ENCODE measurements around the gene MICAL2. TPM values are rescaled to one million over a fixed set of nuclear protein-coding genes. Genes with fewer than 3 reads are reported as not detected.
A peak's percentile ranks its signal among the peaks of the same experiment; 100 is the strongest.

MICAL2 gene
- total and polyA plus RNA-seq, 2 of the 13 experiments (the other 11 are each of a cell fraction or from before 2014, with no cell fraction given): 0.78 to 1.1 TPM

- TF ChIP-seq ZSCAN22 (CRISPR knock-in tag; IDR thresholded peaks at IDR 0.05): no peak
- TF ChIP-seq CBFB (CRISPR knock-in tag; IDR thresholded peaks at IDR 0.05): no peak
- no peak for TF ChIP-seq MED8 (CRISPR knock-in tag; IDR thresholded peaks at IDR 0.05; ENCODE audit: insufficient replicate concordance)
- TF ChIP-seq HOXA3 (CRISPR knock-in tag; IDR thresholded peaks at IDR 0.05): 0 out of 2 replicates have a peak, but pooled peaks have one; percentile 19
- no peak for TF ChIP-seq ELK4 (CRISPR knock-in tag; IDR thresholded peaks at IDR 0.05; ENCODE audit: borderline replicate concordance)
- TF ChIP-seq ZNF777 (CRISPR knock-in tag; IDR thresholded peaks at IDR 0.05): no peak
- no peak for TF ChIP-seq SETDB1 (CRISPR knock-in tag; IDR thresholded peaks at IDR 0.05; ENCODE audit: borderline replicate concordance)
- peak; percentile 80 for TF ChIP-seq ZNF263 (CRISPR knock-in tag; IDR thresholded peaks at IDR 0.05)
These were observed 162.6 kb downstream of the MICAL2 start (continued) for GRCh38 chr11:12272821-12273617.

GRCh38 chr11:12273618-12273995 lies 163.2 kb downstream of the MICAL2 start:
- no peak overlapping the region for H3K4me2 ChIP-seq (ENCODE audit: low read depth, low read length)
- no TSS peak for BruUV-seq (replicated peaks)
- no peaks in the 10 kb centered on the region for H3K79me2 ChIP-seq (ENCODE audit: insufficient read depth, low read length)
- CTCF ChIA-PET (ENCODE audit: low intra/inter-chr PET ratio, low total read pairs): no interaction called here
- H3K27ac ChIP-seq (ENCODE audit: extremely low read length, insufficient read depth, low read length): no peak overlapping the region
- H3K9ac ChIP-seq (ENCODE audit: insufficient read depth, low read depth, low read length): no peak overlapping the region
- no peaks in the 10 kb centered on the region for H4K20me1 ChIP-seq (ENCODE audit: insufficient read depth, low read length)
- POLR2A ChIA-PET: no interaction called here
- WGBS (ENCODE audit: low lambda C conversion rate): 41% methylated on average over 2 of the region's 2 CpGs
- intact Hi-C loops (cut with micrococcal nuclease; ENCODE audit: unreplicated experiment) (no loop called here), in situ Hi-C loops (cut with HindIII; ENCODE audit: extremely low pct_ligation_motif_present, low pct_unique_long_range_greater_than_20kb) (no loop called here)
- FAIRE-seq (no peak), ATAC-seq (no peak), DNase-seq (ENCODE audit: low spot score) (no peak)
- no peak overlapping the region for H3K4me3 ChIP-seq (replicated peaks in 1 of 3; ENCODE audit: insufficient read depth in 1 of 3, low read depth in 2 of 3, low read length in 3 of 3)
- H3K27me3 ChIP-seq (ENCODE audit: control insufficient read depth in 1 of 2, insufficient read depth in 2 of 2, low read length in 2 of 2): no peaks in the 10 kb centered on the region; a peak in 1 of 5 replicates
- no peak overlapping the region for H2AFZ ChIP-seq (ENCODE audit: low read length)
- H3K4me1 ChIP-seq (ENCODE audit: insufficient read depth, low read length): peaks cover 35% of the 10 kb centered on the region
- H3K9me3 ChIP-seq (ENCODE audit: low read length): no peaks in the 10 kb centered on the region
- H3K36me3 ChIP-seq (replicated peaks in 1 of 2; ENCODE audit: control insufficient read depth in 1 of 2, insufficient read depth in 2 of 2, low read length in 2 of 2): no peaks in the 10 kb centered on the region
- TF ChIP-seq ZNF256 (CRISPR knock-in tag; conservative IDR thresholded peaks at IDR 0.05) (no peak), JUN (CRISPR knock-in tag; IDR thresholded peaks at IDR 0.05) (no peak), ZNF781 (CRISPR knock-in tag; IDR thresholded peaks at IDR 0.05; ENCODE audit: borderline replicate concordance, not compliant biosample characterization) (no peak), GFI1 (CRISPR knock-in tag; IDR thresholded peaks at IDR 0.05; ENCODE audit: borderline replicate concordance) (no peak), ZNF367 (CRISPR knock-in tag; IDR thresholded peaks at IDR 0.05; ENCODE audit: borderline replicate concordance) (no peak), KAT8 (CRISPR knock-in tag; IDR thresholded peaks at IDR 0.05) (no peak), ZFP37 (CRISPR knock-in tag; IDR thresholded peaks at IDR 0.05; ENCODE audit: borderline replicate concordance) (no peak), ZNF713 (CRISPR knock-in tag; IDR thresholded peaks at IDR 0.05) (no peak), HMG20A (CRISPR knock-in tag; IDR thresholded peaks at IDR 0.05; ENCODE audit: borderline replicate concordance) (no peak), SP140L (CRISPR knock-in tag; IDR thresholded peaks at IDR 0.05; ENCODE audit: borderline replicate concordance) (no peak), ZNF30 (CRISPR knock-in tag; IDR thresholded peaks at IDR 0.05) (no peak), ZNF451 (CRISPR knock-in tag; IDR thresholded peaks at IDR 0.05) (no peak), SIX1 (CRISPR knock-in tag; IDR thresholded peaks at IDR 0.05; ENCODE audit: borderline replicate concordance) (no peak), MED8 (CRISPR knock-in tag; IDR thresholded peaks at IDR 0.05; ENCODE audit: insufficient replicate concordance) (no peak), ATF4 (CRISPR knock-in tag; IDR thresholded peaks at IDR 0.05) (no peak)
